Neutrophil (primary cell): ENCODE data around the gene RGSL1.

Experiments
- H3K27ac ChIP-seq: fragments of 200-600 bp; sonication (generic); 2 replicates; pipeline ENCODE4 v1.5.1; 2016; ENCODE audit warnings: mild to moderate bottlenecking, moderate library complexity
- H3K27me3 ChIP-seq: fragments of 200-600 bp; sonication (generic); 2 replicates; pipeline ENCODE4 v1.6.0; 2016; ENCODE audit warnings: mild to moderate bottlenecking
- H3K36me3 ChIP-seq: fragments of 200-600 bp; sonication (generic); 2 replicates; pipeline ENCODE4 v1.5.1; 2017
- H3K4me1 ChIP-seq, 2 experiments: fragments of 200-600 bp in 1 of 2; sonication (generic) in 1 of 2; 1 replicate in 1 of 2; 2 replicates in 1 of 2; pipeline versions ENCODE4 v1.5.1 to v1.6.1; 2013 to 2016; ENCODE audit warnings: low read depth in 1 of 2, low read length in 1 of 2, mild to moderate bottlenecking in 1 of 2, moderate library complexity in 1 of 2; ENCODE audit not compliant: control insufficient read depth in 1 of 2, insufficient read depth in 1 of 2
- H3K4me3 ChIP-seq, 2 experiments: fragments of 200-600 bp in 1 of 2; sonication (generic) in 1 of 2; 1 replicate in 1 of 2; 2 replicates in 1 of 2; pipeline ENCODE4 v1.5.1; 2013 to 2016; ENCODE audit warnings: low read depth in 1 of 2, low read length in 1 of 2, mild to moderate bottlenecking in 1 of 2, moderate library complexity in 1 of 2
- H3K9me3 ChIP-seq: fragments of 200-600 bp; sonication (generic); 2 replicates; pipeline ENCODE4 v1.5.1; 2016
- CTCF ChIP-seq: fragments of 200-600 bp; sonication (generic); IDR thresholded peaks from 2 replicates; pipeline ENCODE4 v1.5.1; 2016; ENCODE audit warnings: antibody characterized with exemption

The RGSL1 gene

DNA sequence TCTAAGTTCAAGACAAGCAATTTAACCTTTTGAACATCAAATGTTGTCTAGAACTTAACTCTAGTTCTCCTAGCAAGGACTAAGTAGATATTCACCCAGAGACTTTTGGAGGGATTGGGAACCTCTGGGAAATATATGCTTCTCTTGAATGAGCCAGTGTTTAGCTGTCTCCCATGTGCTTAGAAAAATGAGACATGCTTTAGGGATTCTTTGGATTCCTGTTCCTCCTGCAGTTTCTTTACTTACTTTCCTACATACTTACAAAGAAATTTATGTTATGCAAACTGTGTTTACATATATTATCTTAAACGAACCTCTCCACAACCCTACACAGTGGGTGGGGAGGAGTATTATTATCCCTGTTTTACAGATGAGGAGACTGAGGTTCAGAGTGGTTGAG lies 99.9 kb downstream of the RGSL1 start:
- Histone ChIP-seq H3K36me3 (no peaks in the 10 kb centered on the region), H3K9me3 (no peaks in the 10 kb centered on the region), H3K4me1 (no peaks in the 10 kb centered on the region), H3K27ac (no peak overlapping the region), H3K27me3 (no peaks in the 10 kb centered on the region), H3K4me3 (no peak overlapping the region)
- TF ChIP-seq CTCF: no peak

- Histone ChIP-seq H3K4me3 (no peak overlapping the region), H3K36me3 (no peaks in the 10 kb centered on the region), H3K27me3 (no peaks in the 10 kb centered on the region), H3K4me1 (no peaks in the 10 kb centered on the region), H3K9me3 (no peaks in the 10 kb centered on the region), H3K27ac (no peak overlapping the region)
- no peak for TF ChIP-seq CTCF
These were observed 102.6 kb downstream of the RGSL1 start for GRCh38 chr1:182552527-182552926.

DNA sequence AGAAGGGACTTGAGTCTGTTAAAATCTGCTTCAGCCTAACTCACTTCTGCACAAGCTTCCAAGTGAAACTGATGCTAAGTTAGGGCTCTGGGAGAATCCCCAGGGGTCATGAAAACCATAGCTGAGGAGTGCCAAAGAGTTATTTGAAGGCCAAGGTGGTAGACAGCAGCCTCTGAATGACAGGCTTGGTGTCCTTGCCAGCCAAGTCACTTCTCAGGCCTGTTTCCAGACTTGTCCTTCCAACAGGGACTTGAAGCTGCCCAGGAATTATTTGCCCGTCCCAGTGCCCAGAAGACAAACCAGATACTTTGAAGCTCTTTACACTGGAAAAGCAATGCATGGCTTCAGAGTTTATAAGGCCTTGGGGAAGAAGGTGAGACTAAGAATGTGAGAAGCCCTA lies 105.5 kb downstream of the RGSL1 start:
- Histone ChIP-seq H3K4me3 (no peak overlapping the region), H3K4me1 (no peaks in the 10 kb centered on the region), H3K9me3 (no peaks in the 10 kb centered on the region), H3K27ac (no peak overlapping the region), H3K36me3 (no peaks in the 10 kb centered on the region), H3K27me3 (no peaks in the 10 kb centered on the region)
- no peak for TF ChIP-seq CTCF

- Histone ChIP-seq H3K9me3 (no peaks in the 10 kb centered on the region), H3K36me3 (no peaks in the 10 kb centered on the region), H3K4me3 (no peak overlapping the region), H3K27ac (no peak overlapping the region), H3K4me1 (no peaks in the 10 kb centered on the region), H3K27me3 (no peaks in the 10 kb centered on the region)
- TF ChIP-seq CTCF: no peak
These were observed 106.3 kb downstream of the RGSL1 start for GRCh38 chr1:182556279-182556678.

- no peaks in the 10 kb centered on the region for H3K4me1 ChIP-seq
- no peaks in the 10 kb centered on the region for H3K36me3 ChIP-seq
- no peaks in the 10 kb centered on the region for H3K27me3 ChIP-seq
- no peak for TF ChIP-seq CTCF
- H3K9me3 ChIP-seq: no peaks in the 10 kb centered on the region
- no peak overlapping the region for H3K27ac ChIP-seq
- H3K4me3 ChIP-seq: no peak overlapping the region
These were observed 110.5 kb downstream of the RGSL1 start for GRCh38 chr1:182560392-182560984.

GRCh38 chr1:182561456-182561855 lies 111.5 kb downstream of the RGSL1 start:
- H3K27ac ChIP-seq: no peak overlapping the region
- TF ChIP-seq CTCF: no peak
- no peak overlapping the region for H3K4me3 ChIP-seq
- H3K4me1 ChIP-seq: no peaks in the 10 kb centered on the region
- H3K27me3 ChIP-seq: no peaks in the 10 kb centered on the region
- H3K9me3 ChIP-seq: no peaks in the 10 kb centered on the region
- H3K36me3 ChIP-seq: no peaks in the 10 kb centered on the region
